G401.6 (cell line): ENCODE results near the gene RERE.
"Not testable (repeated sequence)": the region's sequence is repeated elsewhere in the genome, so short reads cannot be mapped to it uniquely, and the experiment has no call there.

ENCODE experiments used
- FAIRE-seq: peaks from 2 replicates; lab custom pipeline; 2012; peaks lifted over from hg19 to GRCh38; lab: Jason Lieb, UNC

The RERE gene

GRCh38 chr1:8632102-8632501 is 185.3 kb downstream of the RERE start:
- FAIRE-seq, result no peak

- FAIRE-seq, result no peak
These were observed 186.3 kb downstream of the RERE start for GRCh38 chr1:8631163-8631562.

GRCh38 chr1:8629241-8630091 is 188.0 kb downstream of the RERE start:
- FAIRE-seq, result no peak

GRCh38 chr1:8628606-8629005 is 188.8 kb downstream of the RERE start:
- no peak for FAIRE-seq

- FAIRE-seq, result no peak
These were observed 189.7 kb downstream of the RERE start for GRCh38 chr1:8627728-8628127.

GRCh38 chr1:8625981-8626898 is 191.2 kb downstream of the RERE start:
- FAIRE-seq, result no peak

- FAIRE-seq, result no peak
These were observed 191.9 kb downstream of the RERE start for GRCh38 chr1:8625491-8625890.

- FAIRE-seq, result peak; percentile 15
These were observed 193.7 kb downstream of the RERE start for GRCh38 chr1:8623651-8624192.

GRCh38 chr1:8621785-8622348 is 195.6 kb downstream of the RERE start:
- FAIRE-seq, result not testable (repeated sequence)

- FAIRE-seq, result not testable (repeated sequence)
These were observed 196.3 kb downstream of the RERE start for GRCh38 chr1:8621034-8621582.

- not testable (repeated sequence) for FAIRE-seq
These were observed 197.4 kb downstream of the RERE start for GRCh38 chr1:8619917-8620502.

GRCh38 chr1:8619419-8619818 is 198.0 kb downstream of the RERE start:
- FAIRE-seq, result not testable (repeated sequence)

- FAIRE-seq, result not testable (repeated sequence)
These were observed 200.6 kb downstream of the RERE start for GRCh38 chr1:8616791-8617190.

GRCh38 chr1:8611634-8612515 is 205.6 kb downstream of the RERE start:
- not testable (repeated sequence) for FAIRE-seq

- no peak for FAIRE-seq
These were observed 209.5 kb downstream of the RERE start for GRCh38 chr1:8607906-8608305.

GRCh38 chr1:8604041-8604945 is 213.1 kb downstream of the RERE start:
- FAIRE-seq, result no peak

- FAIRE-seq, result no peak
These were observed 214.2 kb downstream of the RERE start for GRCh38 chr1:8603220-8603616.

GRCh38 chr1:8602471-8603219 is 214.8 kb downstream of the RERE start:
- no peak for FAIRE-seq

GRCh38 chr1:8600336-8600735 is 217.1 kb downstream of the RERE start:
- FAIRE-seq, result no peak
